ENCODE measurements around the gene ZNF385A.

- no peak for TF ChIP-seq CTCF (conservative IDR thresholded peaks at IDR 0.05; ENCODE audit: low read length)
- no peak for TF ChIP-seq EZH2phosphoT487 (IDR thresholded peaks at IDR 0.05; ENCODE audit: borderline replicate concordance, low read depth, low read length)
Measured at GRCh38 chr12:54418441-54419087, 34.0 kb upstream of the ZNF385A start.

Measured in OCI-LY7 (cell line).